Peyer's patch (tissue), 4 donors: ENCODE measurements around the gene DHX30.

Experiments
- POLR2A ChIP-seq, 2 donors: fragments of 450-650 bp; IDR thresholded peaks; one replicate each; pipeline ENCODE4 v1.5.1; 2017; ENCODE audit warnings: antibody characterized with exemption in 2 of 2, mild to moderate bottlenecking in 2 of 2, moderate library complexity in 2 of 2
- TF ChIP-seq, protein P1 (sequence below), 6 experiments: fragments of 450-650 bp in 4 of 6; fragments of 200-600 bp in 2 of 6; sonication (generic) in 1 of 6; IDR thresholded peaks; one replicate each; pipeline ENCODE4 v1.5.1; 2017 to 2019; ENCODE audit warnings: antibody characterized with exemption in 6 of 6, mild to moderate bottlenecking in 3 of 6, moderate library complexity in 1 of 6

DNA sequence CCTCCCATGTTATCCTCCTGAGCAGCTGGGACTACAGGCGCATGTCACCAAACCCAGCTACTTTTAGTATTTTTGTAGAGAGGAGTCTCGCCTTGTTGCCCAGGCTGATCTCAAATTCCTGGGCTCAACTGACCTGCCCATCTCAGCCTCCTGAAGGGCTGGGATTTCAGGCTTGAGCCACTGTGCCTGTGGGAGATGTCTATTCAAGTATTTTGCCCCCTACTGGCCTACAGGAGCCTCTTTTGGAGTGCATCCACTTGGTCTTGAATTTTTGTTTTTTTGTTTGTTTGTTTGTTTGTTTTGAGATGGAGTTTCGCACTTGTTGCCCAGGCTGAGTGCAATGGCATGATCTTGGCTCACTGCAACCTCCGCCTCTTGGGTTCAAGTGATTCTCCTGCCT is 3.2 kb upstream of the DHX30 start:
- TF ChIP-seq, protein P1, sequence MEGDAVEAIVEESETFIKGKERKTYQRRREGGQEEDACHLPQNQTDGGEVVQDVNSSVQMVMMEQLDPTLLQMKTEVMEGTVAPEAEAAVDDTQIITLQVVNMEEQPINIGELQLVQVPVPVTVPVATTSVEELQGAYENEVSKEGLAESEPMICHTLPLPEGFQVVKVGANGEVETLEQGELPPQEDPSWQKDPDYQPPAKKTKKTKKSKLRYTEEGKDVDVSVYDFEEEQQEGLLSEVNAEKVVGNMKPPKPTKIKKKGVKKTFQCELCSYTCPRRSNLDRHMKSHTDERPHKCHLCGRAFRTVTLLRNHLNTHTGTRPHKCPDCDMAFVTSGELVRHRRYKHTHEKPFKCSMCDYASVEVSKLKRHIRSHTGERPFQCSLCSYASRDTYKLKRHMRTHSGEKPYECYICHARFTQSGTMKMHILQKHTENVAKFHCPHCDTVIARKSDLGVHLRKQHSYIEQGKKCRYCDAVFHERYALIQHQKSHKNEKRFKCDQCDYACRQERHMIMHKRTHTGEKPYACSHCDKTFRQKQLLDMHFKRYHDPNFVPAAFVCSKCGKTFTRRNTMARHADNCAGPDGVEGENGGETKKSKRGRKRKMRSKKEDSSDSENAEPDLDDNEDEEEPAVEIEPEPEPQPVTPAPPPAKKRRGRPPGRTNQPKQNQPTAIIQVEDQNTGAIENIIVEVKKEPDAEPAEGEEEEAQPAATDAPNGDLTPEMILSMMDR (IDR thresholded peaks at IDR 0.05), result peak in 2 of 6 experiments; percentile 19 to 29
- TF ChIP-seq POLR2A (IDR thresholded peaks at IDR 0.05), result no peak
